ENCODE measurements around the gene DOCK3. TPM values are rescaled to one million over a fixed set of nuclear protein-coding genes. Genes with fewer than 3 reads are reported as not detected.
A peak's percentile ranks its signal among the peaks of the same experiment; 100 is the strongest.

Gene DOCK3
- total RNA-seq, 6 donors from 2014 or later: 0.15 to 3.1 (median 0.88) TPM

DNA sequence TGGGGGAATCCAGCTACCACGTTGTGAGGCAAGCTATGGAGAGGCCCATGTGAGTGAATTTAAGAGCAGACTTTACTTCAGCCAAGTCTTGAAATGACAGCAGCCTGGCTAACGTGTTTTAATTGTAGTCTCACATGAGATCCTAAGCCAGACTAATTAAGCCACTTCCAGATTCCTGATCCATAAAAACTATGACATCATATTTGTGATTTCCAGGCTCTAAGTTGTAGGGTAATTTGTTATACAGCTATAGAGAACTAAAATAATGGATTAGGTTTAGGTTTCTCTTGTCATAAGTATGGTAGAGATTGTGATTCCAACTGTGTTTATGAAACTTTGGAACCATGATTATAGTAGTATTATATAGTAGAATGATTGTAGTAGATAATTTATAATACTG is 329.5 kb downstream of the DOCK3 start:
- Histone ChIP-seq H3K27me3 (no peaks in the 10 kb centered on the region), H3K27ac (no peak overlapping the region), H3K9me3 (no peaks in the 10 kb centered on the region), H3K4me1 (no peaks in the 10 kb centered on the region), H3K4me3 (no peak overlapping the region), H3K36me3 (no peaks in the 10 kb centered on the region)
- no peak for TF ChIP-seq EP300 (IDR thresholded peaks at IDR 0.05)
- TF ChIP-seq POLR2A (IDR thresholded peaks at IDR 0.05): no peak
- TF ChIP-seq, protein P1, sequence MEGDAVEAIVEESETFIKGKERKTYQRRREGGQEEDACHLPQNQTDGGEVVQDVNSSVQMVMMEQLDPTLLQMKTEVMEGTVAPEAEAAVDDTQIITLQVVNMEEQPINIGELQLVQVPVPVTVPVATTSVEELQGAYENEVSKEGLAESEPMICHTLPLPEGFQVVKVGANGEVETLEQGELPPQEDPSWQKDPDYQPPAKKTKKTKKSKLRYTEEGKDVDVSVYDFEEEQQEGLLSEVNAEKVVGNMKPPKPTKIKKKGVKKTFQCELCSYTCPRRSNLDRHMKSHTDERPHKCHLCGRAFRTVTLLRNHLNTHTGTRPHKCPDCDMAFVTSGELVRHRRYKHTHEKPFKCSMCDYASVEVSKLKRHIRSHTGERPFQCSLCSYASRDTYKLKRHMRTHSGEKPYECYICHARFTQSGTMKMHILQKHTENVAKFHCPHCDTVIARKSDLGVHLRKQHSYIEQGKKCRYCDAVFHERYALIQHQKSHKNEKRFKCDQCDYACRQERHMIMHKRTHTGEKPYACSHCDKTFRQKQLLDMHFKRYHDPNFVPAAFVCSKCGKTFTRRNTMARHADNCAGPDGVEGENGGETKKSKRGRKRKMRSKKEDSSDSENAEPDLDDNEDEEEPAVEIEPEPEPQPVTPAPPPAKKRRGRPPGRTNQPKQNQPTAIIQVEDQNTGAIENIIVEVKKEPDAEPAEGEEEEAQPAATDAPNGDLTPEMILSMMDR (IDR thresholded peaks at IDR 0.05): no peak
- no peak for TF ChIP-seq POLR2AphosphoS5 (IDR thresholded peaks at IDR 0.05)
- ATAC-seq (ENCODE audit: low FRiP score in 2 of 2) (no peak), DNase-seq (no peak)
- 39 to 64% methylated on average over 2 of the region's 2 CpGs for WGBS, 2 donors

DNA sequence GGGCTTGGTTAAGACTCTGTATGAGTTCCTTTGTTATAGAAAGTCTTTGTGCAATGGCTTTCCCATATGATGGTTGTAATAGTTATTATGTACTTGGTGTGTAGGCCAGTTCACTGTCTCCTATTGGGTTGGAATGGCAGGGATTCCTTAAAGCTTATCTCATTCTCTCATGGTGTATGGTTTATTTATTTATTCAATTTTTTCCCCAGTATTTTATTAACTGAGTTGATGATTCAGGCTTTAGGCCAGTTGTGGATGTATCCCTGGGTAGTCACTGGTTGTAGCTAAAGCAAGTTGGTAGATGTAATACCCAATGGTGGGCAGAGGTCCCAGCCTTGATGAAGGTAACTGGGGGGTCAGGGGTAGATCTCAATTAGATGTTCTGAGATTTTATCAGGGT is 349.4 kb downstream of the DOCK3 start:
- Histone ChIP-seq H3K9me3 (peaks cover 0 to 3% (median 0%) of the 10 kb centered on the region in 4 donors), H3K36me3 (no peaks in the 10 kb centered on the region), H3K27me3 (no peaks in the 10 kb centered on the region), H3K4me1 (peaks cover 0 to 4% (median 0%) of the 10 kb centered on the region in 4 donors), H3K27ac (no peak overlapping the region), H3K4me3 (no peak overlapping the region)
- ATAC-seq (ENCODE audit: low FRiP score in 2 of 2): no peak
- no peak for DNase-seq
- TF ChIP-seq POLR2AphosphoS5 (IDR thresholded peaks at IDR 0.05): no peak
- TF ChIP-seq POLR2A (IDR thresholded peaks at IDR 0.05): no peak
- TF ChIP-seq EP300 (IDR thresholded peaks at IDR 0.05): no peak
- TF ChIP-seq, protein P1 (IDR thresholded peaks at IDR 0.05): no peak

DNA sequence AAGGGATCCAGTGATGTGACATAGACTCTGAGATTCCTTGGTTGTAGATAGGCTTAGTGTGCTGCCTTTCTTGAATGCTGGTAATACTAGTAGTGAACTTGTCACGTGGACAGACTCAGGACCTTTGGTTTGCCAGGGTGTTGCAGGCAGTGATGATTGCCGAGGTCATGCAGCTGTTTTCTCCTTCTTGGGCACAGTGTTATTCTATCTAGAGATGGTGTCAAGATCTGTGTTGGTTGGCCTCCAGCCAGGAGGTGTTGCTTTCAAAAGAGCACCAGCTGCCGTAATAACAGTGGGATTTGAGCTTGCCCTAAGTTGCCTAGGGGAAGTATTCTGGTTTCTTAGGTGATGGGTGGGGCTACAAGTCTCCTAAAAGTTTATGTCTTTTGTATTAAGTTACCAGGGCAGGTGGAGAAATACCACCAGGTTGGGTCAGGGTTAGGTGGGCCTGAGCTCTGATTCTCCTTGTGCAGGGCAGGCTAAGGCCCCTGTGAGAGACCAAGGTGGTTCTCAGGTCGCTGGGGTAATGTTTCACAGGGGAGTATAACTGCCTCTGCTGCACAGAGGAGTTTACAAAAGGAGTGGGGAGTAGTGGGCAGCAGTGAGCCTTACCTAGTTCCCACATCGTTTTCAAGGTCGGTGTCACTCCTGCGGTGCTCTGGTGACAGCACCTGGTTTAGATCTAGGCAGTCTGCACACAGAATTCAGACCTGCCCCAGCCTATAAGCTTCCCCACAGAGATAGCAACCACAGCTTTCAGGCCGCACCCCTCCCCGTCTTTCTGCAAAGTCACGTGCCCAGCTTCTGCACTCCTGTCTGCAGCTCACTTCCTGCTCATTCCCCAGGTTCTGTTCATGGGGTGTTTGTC is 350.3 kb downstream of the DOCK3 start:
- H3K9me3 ChIP-seq: peaks cover 0 to 3% (median 0%) of the 10 kb centered on the region in 4 donors
- DNase-seq (peak in 1 of 2 donors; percentile 39), ATAC-seq (ENCODE audit: low FRiP score in 2 of 2) (peak; percentile 39 to 65)
- H3K27ac ChIP-seq: no peak overlapping the region
- TF ChIP-seq POLR2AphosphoS5 (IDR thresholded peaks at IDR 0.05): no peak
- TF ChIP-seq, protein P1 (IDR thresholded peaks at IDR 0.05): no peak
- no peak for TF ChIP-seq EP300 (IDR thresholded peaks at IDR 0.05)
- TF ChIP-seq POLR2A (IDR thresholded peaks at IDR 0.05): no peak
- H3K36me3 ChIP-seq: no peaks in the 10 kb centered on the region
- H3K4me1 ChIP-seq: peaks cover 0 to 4% (median 0%) of the 10 kb centered on the region in 4 donors
- H3K27me3 ChIP-seq: no peaks in the 10 kb centered on the region
- 28 to 42% methylated on average over 7 to 10 of the region's 10 CpGs for WGBS, 2 donors
- no peak overlapping the region for H3K4me3 ChIP-seq

DNA sequence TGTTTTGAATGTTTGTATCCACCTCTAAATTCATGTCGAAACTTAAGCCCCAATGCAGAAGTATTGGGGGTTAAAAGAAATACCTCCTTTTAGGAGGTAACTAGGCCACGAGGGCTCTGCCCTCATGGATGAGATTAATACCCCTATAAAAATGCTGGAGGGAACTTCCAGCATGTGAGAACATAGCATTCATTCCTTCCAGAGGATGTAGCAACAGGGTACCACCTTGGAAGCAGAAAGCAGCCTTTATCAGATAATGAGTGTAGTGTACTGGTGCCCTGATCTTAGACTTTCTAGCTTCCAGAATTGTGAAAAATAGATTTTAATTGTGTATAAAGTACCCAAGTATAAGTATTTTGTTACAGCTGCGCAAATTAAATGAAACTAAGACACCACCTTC is 356.9 kb downstream of the DOCK3 start:
- TF ChIP-seq, protein P1 (IDR thresholded peaks at IDR 0.05): no peak
- TF ChIP-seq POLR2AphosphoS5 (IDR thresholded peaks at IDR 0.05) (no peak), POLR2A (IDR thresholded peaks at IDR 0.05) (no peak), EP300 (IDR thresholded peaks at IDR 0.05) (no peak)
- H3K27ac ChIP-seq: no peak overlapping the region
- no peak for ATAC-seq (ENCODE audit: low FRiP score in 2 of 2)
- no peaks in the 10 kb centered on the region for H3K4me1 ChIP-seq
- WGBS, 2 donors: 63 to 69% methylated on average over 3 of the region's 3 CpGs
- no peaks in the 10 kb centered on the region for H3K36me3 ChIP-seq
- no peak overlapping the region for H3K4me3 ChIP-seq
- no peak for DNase-seq
- no peaks in the 10 kb centered on the region for H3K27me3 ChIP-seq
- H3K9me3 ChIP-seq: no peaks in the 10 kb centered on the region

DNA sequence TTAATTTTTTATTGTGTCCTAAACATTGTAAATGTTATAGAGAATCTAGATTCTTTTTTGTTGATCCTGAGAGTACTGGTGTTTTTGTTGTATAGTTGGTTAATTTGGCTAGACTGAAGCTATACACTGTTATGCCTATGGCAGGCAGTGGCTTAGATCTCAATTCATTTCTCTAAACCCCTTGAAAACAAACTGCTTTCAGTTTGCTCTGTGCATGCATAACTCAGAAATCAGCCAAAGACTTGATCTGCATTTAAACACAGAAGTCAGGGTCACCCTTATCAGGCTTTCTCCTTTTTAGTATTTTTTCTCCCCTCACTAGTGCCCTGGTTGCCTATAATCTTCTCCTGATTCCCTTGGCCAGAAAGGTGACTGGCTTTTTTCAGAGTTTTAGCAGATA is 360.9 kb downstream of the DOCK3 start:
- no peak for DNase-seq
- TF ChIP-seq, protein P1 (IDR thresholded peaks at IDR 0.05): no peak
- TF ChIP-seq POLR2AphosphoS5 (IDR thresholded peaks at IDR 0.05) (no peak), POLR2A (IDR thresholded peaks at IDR 0.05) (no peak), EP300 (IDR thresholded peaks at IDR 0.05) (no peak)
- no peaks in the 10 kb centered on the region for H3K36me3 ChIP-seq
- no peak for ATAC-seq (ENCODE audit: low FRiP score in 2 of 2)
- H3K4me3 ChIP-seq: no peak overlapping the region
- H3K27me3 ChIP-seq: no peaks in the 10 kb centered on the region
- no peak overlapping the region for H3K27ac ChIP-seq
- no peaks in the 10 kb centered on the region for H3K9me3 ChIP-seq
- no peaks in the 10 kb centered on the region for H3K4me1 ChIP-seq
